Measurements from ENCODE around the gene MMP7. TPM values are rescaled to one million over a fixed set of nuclear protein-coding genes. Genes with fewer than 3 reads are reported as not detected.
A peak's percentile ranks its signal among the peaks of the same experiment; 100 is the strongest.

Gene MMP7
- total RNA-seq, result 100 to 1,000 TPM in 1 of 2 donors, 10 to 100 TPM in 1; 54.5 to 105 TPM

- DNase-seq (peak in 3 of 4 donors; percentile 25 to 28 (median 26)), ATAC-seq (peak; percentile 78)
- WGBS, 2 donors, result 25 to 33% methylated on average over 8 of the region's 8 CpGs
- Histone ChIP-seq H3K4me1 (peaks cover 3% of the 10 kb centered on the region), H3K27ac (peak within 1 kb of the TSS in 3 of 4 donors; percentile 59 to 81 (median 81)), H3K4me3 (no peak within 1 kb of the TSS), H3K9me3 (no peaks in the 10 kb centered on the region), H3K27me3 (no peaks in the 10 kb centered on the region), H3K36me3 (replicated peaks in 1 of 2; ENCODE audit: insufficient read depth in 1 of 2, low read depth in 2 of 2) (no peaks in the 10 kb centered on the region)
- intact Hi-C loops (cut with DNase I), result no loop called here
- peak in 2 of 3 donors; percentile 44 to 71 for TF ChIP-seq POLR2A (IDR thresholded peaks at IDR 0.05)
- TF ChIP-seq, protein P1, sequence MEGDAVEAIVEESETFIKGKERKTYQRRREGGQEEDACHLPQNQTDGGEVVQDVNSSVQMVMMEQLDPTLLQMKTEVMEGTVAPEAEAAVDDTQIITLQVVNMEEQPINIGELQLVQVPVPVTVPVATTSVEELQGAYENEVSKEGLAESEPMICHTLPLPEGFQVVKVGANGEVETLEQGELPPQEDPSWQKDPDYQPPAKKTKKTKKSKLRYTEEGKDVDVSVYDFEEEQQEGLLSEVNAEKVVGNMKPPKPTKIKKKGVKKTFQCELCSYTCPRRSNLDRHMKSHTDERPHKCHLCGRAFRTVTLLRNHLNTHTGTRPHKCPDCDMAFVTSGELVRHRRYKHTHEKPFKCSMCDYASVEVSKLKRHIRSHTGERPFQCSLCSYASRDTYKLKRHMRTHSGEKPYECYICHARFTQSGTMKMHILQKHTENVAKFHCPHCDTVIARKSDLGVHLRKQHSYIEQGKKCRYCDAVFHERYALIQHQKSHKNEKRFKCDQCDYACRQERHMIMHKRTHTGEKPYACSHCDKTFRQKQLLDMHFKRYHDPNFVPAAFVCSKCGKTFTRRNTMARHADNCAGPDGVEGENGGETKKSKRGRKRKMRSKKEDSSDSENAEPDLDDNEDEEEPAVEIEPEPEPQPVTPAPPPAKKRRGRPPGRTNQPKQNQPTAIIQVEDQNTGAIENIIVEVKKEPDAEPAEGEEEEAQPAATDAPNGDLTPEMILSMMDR (IDR thresholded peaks at IDR 0.05), result no peak
These were observed at the start of gene MMP7 for GRCh38 chr11:102530558-102530957. TSS of gene MMP7 (minus strand) at chr11:102530747. CDS start at chr11:102530700, 47 bp downstream.

DNA sequence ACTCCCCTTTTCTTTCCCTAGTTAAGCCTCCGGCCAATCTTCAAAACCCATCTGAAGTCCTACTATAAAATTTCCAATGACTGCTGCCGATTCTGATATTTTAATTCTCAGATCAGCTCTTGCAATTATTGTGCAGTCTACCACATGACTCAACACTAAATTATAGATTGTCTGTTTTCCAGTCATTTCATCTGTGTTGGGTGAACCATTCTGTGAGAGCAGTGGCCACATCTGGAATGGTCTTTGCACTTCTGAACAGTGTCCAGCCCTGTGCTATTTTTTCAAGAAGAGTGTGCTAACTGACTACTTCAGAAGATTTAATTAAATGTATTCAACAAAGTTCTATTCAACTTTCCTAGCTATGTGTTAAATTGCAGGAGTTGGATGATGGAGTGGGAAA is 47.2 kb upstream of the MMP7 start:
- TF ChIP-seq, protein P1 (IDR thresholded peaks at IDR 0.05), result no peak
- no peak for TF ChIP-seq POLR2A (IDR thresholded peaks at IDR 0.05)
- Histone ChIP-seq H3K4me3 (no peak overlapping the region), H3K9me3 (no peaks in the 10 kb centered on the region), H3K27me3 (no peaks in the 10 kb centered on the region), H3K4me1 (no peaks in the 10 kb centered on the region), H3K36me3 (replicated peaks in 1 of 2; ENCODE audit: insufficient read depth in 1 of 2, low read depth in 2 of 2) (no peaks in the 10 kb centered on the region), H3K27ac (no peak overlapping the region)
- intact Hi-C loops (cut with DNase I), result no loop called here
- WGBS, 2 donors, result 68 to 72% methylated on average over 2 of the region's 2 CpGs
- DNase-seq (no peak), ATAC-seq (no peak)

DNA sequence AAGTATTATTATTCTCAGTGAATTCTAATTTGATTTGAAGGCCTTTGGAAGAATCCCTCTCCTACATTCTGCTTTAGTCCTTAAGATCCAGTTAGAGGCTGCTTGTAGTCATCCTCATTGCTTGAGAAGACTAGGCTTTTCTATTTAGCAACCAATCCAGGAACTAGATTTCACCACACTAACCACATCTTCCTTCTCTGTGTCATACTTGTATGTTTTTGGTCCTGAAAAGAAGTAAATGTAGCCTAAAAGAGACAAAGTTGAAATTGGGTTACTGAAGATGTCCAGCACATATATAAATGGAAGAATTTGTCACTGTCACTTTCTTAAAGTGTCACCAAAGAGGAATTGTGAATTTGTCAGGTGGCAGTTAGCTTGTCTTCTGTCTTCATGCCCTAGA is 46.6 kb upstream of the MMP7 start:
- ATAC-seq (no peak), DNase-seq (no peak)
- no peaks in the 10 kb centered on the region for H3K36me3 ChIP-seq (replicated peaks in 1 of 2; ENCODE audit: insufficient read depth in 1 of 2, low read depth in 2 of 2)
- H3K4me3 ChIP-seq, result no peak overlapping the region
- intact Hi-C loops (cut with DNase I), result no loop called here
- no peak overlapping the region for H3K27ac ChIP-seq
- TF ChIP-seq, protein P1 (IDR thresholded peaks at IDR 0.05), result no peak
- no peak for TF ChIP-seq POLR2A (IDR thresholded peaks at IDR 0.05)
- no peaks in the 10 kb centered on the region for H3K27me3 ChIP-seq
- no peaks in the 10 kb centered on the region for H3K4me1 ChIP-seq
- no peaks in the 10 kb centered on the region for H3K9me3 ChIP-seq

- Histone ChIP-seq H3K4me1 (no peaks in the 10 kb centered on the region), H3K27me3 (no peaks in the 10 kb centered on the region), H3K27ac (no peak overlapping the region), H3K9me3 (no peaks in the 10 kb centered on the region), H3K4me3 (no peak overlapping the region), H3K36me3 (replicated peaks in 1 of 2; ENCODE audit: insufficient read depth in 1 of 2, low read depth in 2 of 2) (no peaks in the 10 kb centered on the region)
- intact Hi-C loops (cut with DNase I), result no loop called here
- no peak for DNase-seq
- TF ChIP-seq, protein P1 (IDR thresholded peaks at IDR 0.05), result no peak
- TF ChIP-seq POLR2A (IDR thresholded peaks at IDR 0.05), result no peak
- no peak for ATAC-seq
- 62 to 64% methylated on average over 3 of the region's 3 CpGs for WGBS, 2 donors
These were observed 45.8 kb upstream of the MMP7 start for GRCh38 chr11:102576350-102576749.

DNA sequence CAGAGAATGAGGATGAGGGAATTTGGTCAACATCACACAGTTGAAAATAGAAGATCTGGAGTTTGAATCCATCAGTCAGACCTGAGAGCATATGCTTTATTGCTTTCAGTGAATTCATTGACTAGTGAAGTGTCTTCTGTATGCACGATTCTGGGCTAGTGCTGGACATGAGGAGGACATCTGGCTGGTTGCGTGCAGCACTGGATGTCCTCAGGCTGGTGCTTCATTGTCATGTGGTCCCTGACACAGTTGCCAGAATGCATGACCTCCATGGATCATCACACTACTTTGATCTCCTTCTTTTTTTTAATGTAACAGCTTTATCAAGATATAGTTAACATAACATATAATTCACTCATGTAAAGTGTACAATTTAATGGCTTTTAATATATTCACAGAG is 44.5 kb upstream of the MMP7 start:
- 64 to 81% methylated on average over 2 of the region's 2 CpGs for WGBS, 2 donors
- Histone ChIP-seq H3K4me3 (no peak overlapping the region), H3K27me3 (no peaks in the 10 kb centered on the region), H3K4me1 (no peaks in the 10 kb centered on the region), H3K27ac (no peak overlapping the region), H3K36me3 (replicated peaks in 1 of 2; ENCODE audit: insufficient read depth in 1 of 2, low read depth in 2 of 2) (no peaks in the 10 kb centered on the region), H3K9me3 (no peaks in the 10 kb centered on the region)
- no peak for DNase-seq
- TF ChIP-seq POLR2A (IDR thresholded peaks at IDR 0.05), result no peak
- TF ChIP-seq, protein P1 (IDR thresholded peaks at IDR 0.05), result no peak
- intact Hi-C loops (cut with DNase I), result no loop called here
- no peak for ATAC-seq
